HEK293 (cell line): ENCODE measurements around the gene POLE3.

ENCODE experiments used
- GLI2 ChIP-seq: fragments of 450-650 bp; formaldehyde crosslinking; IDR thresholded peaks from 2 replicates; pipeline ENCODE4; 2017; ENCODE audit warnings: missing biosample characterization, missing genetic modification characterization, low read depth, borderline replicate concordance
- INSM2 ChIP-seq: fragments of 450-650 bp; formaldehyde crosslinking; IDR thresholded peaks from 2 replicates; pipeline ENCODE4 v1.5.1; 2016; ENCODE audit warnings: missing biosample characterization, missing genetic modification characterization
- OVOL3 ChIP-seq: fragments of 450-650 bp; formaldehyde crosslinking; IDR thresholded peaks from 2 replicates; pipeline ENCODE4 v1.5.1; 2016; ENCODE audit warnings: missing biosample characterization, missing genetic modification characterization
- PBX3 ChIP-seq: sonication (generic); formaldehyde crosslinking; IDR thresholded peaks from 2 replicates; pipeline ENCODE4 v1.8.1; 2022; ENCODE audit warnings: mild to moderate bottlenecking, moderate library complexity, missing genetic modification reagents
- PRDM6 ChIP-seq: fragments of 450-650 bp; formaldehyde crosslinking; IDR thresholded peaks from 2 replicates; pipeline ENCODE4 v1.5.1; 2017; ENCODE audit warnings: missing biosample characterization, missing genetic modification characterization
- REPIN1 ChIP-seq: fragments of 450-650 bp; formaldehyde crosslinking; IDR thresholded peaks from 2 replicates; pipeline ENCODE4 v1.5.1; 2017; ENCODE audit warnings: missing biosample characterization, missing genetic modification characterization, low read depth
- YY2 ChIP-seq: fragments of 450-650 bp; formaldehyde crosslinking; IDR thresholded peaks from 2 replicates; pipeline ENCODE4 v1.5.1; 2016; ENCODE audit warnings: missing biosample characterization, missing genetic modification characterization
- ZFHX2 ChIP-seq: fragments of 450-650 bp; formaldehyde crosslinking; conservative IDR thresholded peaks from 2 replicates; pipeline ENCODE4 v1.5.1; 2016; ENCODE audit warnings: missing biosample characterization, missing genetic modification characterization
- ZIC2 ChIP-seq: fragments of 450-650 bp; formaldehyde crosslinking; IDR thresholded peaks from 2 replicates; pipeline ENCODE4 v1.5.1; 2016; ENCODE audit warnings: missing biosample characterization, missing genetic modification characterization
- ZNF138 ChIP-seq: fragments of 450-650 bp; formaldehyde crosslinking; IDR thresholded peaks from 2 replicates; pipeline ENCODE4 v1.5.1; 2016; ENCODE audit warnings: missing biosample characterization, missing genetic modification characterization, borderline replicate concordance
- ZNF354C ChIP-seq: fragments of 450-650 bp; formaldehyde crosslinking; IDR thresholded peaks from 2 replicates; pipeline ENCODE4 v1.5.1; 2016; ENCODE audit warnings: missing biosample characterization, missing genetic modification characterization, low read depth, borderline replicate concordance
- ZNF37A ChIP-seq: fragments of 450-650 bp; IDR thresholded peaks from 2 replicates; pipeline ENCODE4 v1.5.1; 2018; ENCODE audit warnings: missing biosample characterization, missing genetic modification characterization
- ZNF404 ChIP-seq: fragments of 450-650 bp; formaldehyde crosslinking; IDR thresholded peaks from 2 replicates; pipeline ENCODE4 v1.5.1; 2017; ENCODE audit warnings: missing biosample characterization, missing genetic modification characterization
- ZNF449 ChIP-seq: fragments of 450-650 bp; formaldehyde crosslinking; IDR thresholded peaks from 2 replicates; pipeline ENCODE4 v1.5.1; 2017; ENCODE audit warnings: missing biosample characterization, mild to moderate bottlenecking, missing genetic modification characterization, moderate library complexity
- ZNF48 ChIP-seq: fragments of 450-650 bp; formaldehyde crosslinking; IDR thresholded peaks from 2 replicates; pipeline ENCODE4 v1.5.1; 2016; ENCODE audit warnings: missing biosample characterization, missing genetic modification characterization
- ZNF549 ChIP-seq: fragments of 450-650 bp; IDR thresholded peaks from 2 replicates; pipeline ENCODE4 v1.5.1; 2018; ENCODE audit warnings: missing biosample characterization, missing genetic modification characterization, mild to moderate bottlenecking, inconsistent platforms, moderate library complexity
- ZNF571 ChIP-seq: fragments of 450-650 bp; formaldehyde crosslinking; IDR thresholded peaks from 2 replicates; pipeline ENCODE4 v1.5.0; 2017; ENCODE audit warnings: missing biosample characterization, missing genetic modification characterization
- ZNF580 ChIP-seq: fragments of 450-650 bp; formaldehyde crosslinking; IDR thresholded peaks from 2 replicates; pipeline ENCODE4 v1.5.1; 2016; ENCODE audit warnings: missing biosample characterization, missing genetic modification characterization
- ZNF629 ChIP-seq: fragments of 450-650 bp; formaldehyde crosslinking; IDR thresholded peaks from 2 replicates; pipeline ENCODE4 v1.5.1; 2017; ENCODE audit warnings: missing biosample characterization, missing genetic modification characterization
- ZNF639 ChIP-seq: fragments of 450-650 bp; formaldehyde crosslinking; IDR thresholded peaks from 2 replicates; pipeline ENCODE4 v1.5.1; 2016; ENCODE audit warnings: missing biosample characterization, missing genetic modification characterization
- ZNF645 ChIP-seq: fragments of 450-650 bp; formaldehyde crosslinking; IDR thresholded peaks from 2 replicates; pipeline ENCODE4; 2016; ENCODE audit warnings: missing biosample characterization, missing genetic modification characterization
- ZNF654 ChIP-seq: fragments of 450-650 bp; formaldehyde crosslinking; IDR thresholded peaks from 2 replicates; pipeline ENCODE4 v1.5.1; 2016; ENCODE audit warnings: low read depth, missing biosample characterization, missing genetic modification characterization
- ZNF664 ChIP-seq: fragments of 450-650 bp; formaldehyde crosslinking; IDR thresholded peaks from 2 replicates; pipeline ENCODE4 v1.5.1; 2016; ENCODE audit warnings: missing biosample characterization, missing genetic modification characterization
- ZNF830 ChIP-seq: fragments of 450-650 bp; IDR thresholded peaks from 2 replicates; pipeline ENCODE4 v1.5.0; 2018; ENCODE audit warnings: missing biosample characterization, missing genetic modification characterization, low read depth, mild to moderate bottlenecking, moderate library complexity

POLE3 gene

GRCh38 chr9:113401027-113401792 lies 9.3 kb downstream of the POLE3 start, which contains the start of gene ALAD (continued):
- TF ChIP-seq ZFHX2 (tag by site-specific recombination) (peak; percentile 71), ZNF48 (tag by site-specific recombination) (no peak), ZNF138 (tag by site-specific recombination) (no peak), PBX3 (CRISPR knock-in tag) (no peak; the same call in 1 of the 2 replicates), REPIN1 (tag by site-specific recombination) (no peak), ZNF354C (tag by site-specific recombination) (no peak), ZNF549 (no peak), ZNF664 (tag by site-specific recombination) (no peak), ZNF449 (tag by site-specific recombination) (no peak), ZNF639 (tag by site-specific recombination) (no peak), GLI2 (tag by site-specific recombination) (no peak), ZNF830 (tag by site-specific recombination) (no peak), ZNF580 (tag by site-specific recombination) (no peak), ZNF404 (no peak), ZNF571 (no peak), OVOL3 (no peak), ZNF645 (tag by site-specific recombination) (no peak), INSM2 (tag by site-specific recombination) (peak; percentile 39; the same call in 1 of the 2 replicates), YY2 (no peak), ZIC2 (tag by site-specific recombination) (peak; percentile 52), ZNF37A (tag by site-specific recombination) (no peak), PRDM6 (tag by site-specific recombination) (no peak), ZNF654 (tag by site-specific recombination) (peak; percentile 23), ZNF629 (tag by site-specific recombination) (peak; percentile 38)
